Activated T-cell treated with anti-CD3 and anti-CD28 coated beads for 24 hours (primary cell): Measurements from ENCODE around the gene PCDH15.
"Not testable (repeated sequence)": the region's sequence is repeated elsewhere in the genome, so short reads cannot be mapped to it uniquely, and the experiment has no call there.

ENCODE experiments used
- DNase-seq: peaks from one replicate; pipeline ENCODE4 v3.0.0-alpha.2; 2020; ENCODE audit warnings: low read depth

The PCDH15 gene

GRCh38 chr10:53983431-53983830, 817.6 kb downstream of the PCDH15 start:
- no peak for DNase-seq

- DNase-seq, result no peak
These were observed 820.8 kb downstream of the PCDH15 start for GRCh38 chr10:53980210-53980609.

DNA sequence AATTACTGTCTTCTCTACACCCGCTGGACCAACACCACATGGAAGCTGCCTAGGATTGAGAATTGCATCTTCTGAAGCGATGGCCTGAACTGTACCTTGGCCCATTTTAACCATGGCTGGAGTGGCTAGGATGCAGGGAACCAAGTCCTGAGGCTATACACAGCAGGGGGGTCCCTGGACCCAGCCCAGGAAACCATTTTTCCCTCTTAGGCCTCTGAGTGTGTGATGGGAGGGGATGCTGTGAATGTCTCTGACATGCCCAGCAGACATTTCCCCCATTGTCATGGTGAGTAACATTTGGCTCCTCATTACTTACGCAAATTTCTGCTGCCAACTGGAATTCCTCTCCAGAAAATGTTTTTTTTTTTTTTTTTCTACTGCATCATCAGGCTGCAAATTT, 822.7 kb downstream of the PCDH15 start:
- DNase-seq, result no peak

- DNase-seq, result no peak
These were observed 823.8 kb downstream of the PCDH15 start for GRCh38 chr10:53977267-53977666.

DNA sequence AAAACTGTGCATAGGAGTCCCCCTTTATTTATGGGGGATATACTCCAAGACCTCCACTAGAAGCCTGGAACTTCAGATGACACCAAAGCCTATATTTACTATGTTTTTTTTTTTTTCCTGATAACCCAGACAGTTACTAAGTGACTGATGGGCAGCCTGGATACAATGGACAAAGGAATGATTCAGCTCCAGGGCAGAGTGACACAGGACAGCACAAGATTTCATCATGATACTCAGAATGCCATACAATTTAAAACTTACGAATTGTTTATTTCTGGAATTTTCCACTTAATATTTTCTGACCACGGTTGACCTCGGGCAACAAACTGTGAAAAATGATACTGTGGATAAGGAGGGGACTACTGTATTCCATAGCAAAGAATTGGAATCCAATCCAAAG, 843.6 kb downstream of the PCDH15 start:
- DNase-seq, result no peak

- DNase-seq, result no peak
These were observed 845.9 kb downstream of the PCDH15 start for GRCh38 chr10:53955091-53955490.

GRCh38 chr10:53952698-53953630, 848.1 kb downstream of the PCDH15 start:
- DNase-seq, result no peak

DNA sequence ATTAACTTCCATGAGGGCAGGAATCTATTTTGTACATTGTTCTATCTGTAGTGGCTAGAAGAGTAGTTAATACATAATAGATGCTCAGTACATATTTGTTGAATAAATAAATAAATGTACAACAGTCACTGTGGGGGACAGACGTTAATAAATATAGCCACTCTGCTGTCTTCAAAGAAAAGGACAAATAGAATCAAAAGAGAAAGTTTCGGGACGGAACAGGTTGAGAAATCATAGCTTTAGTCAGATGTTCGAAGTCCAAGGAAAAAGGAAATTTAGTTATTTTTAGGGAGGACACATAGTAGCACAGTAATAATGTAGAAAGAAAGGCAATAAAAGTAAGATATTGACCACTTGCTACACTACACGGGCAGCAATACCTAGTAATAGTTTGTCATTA, 861.4 kb downstream of the PCDH15 start:
- no peak for DNase-seq

GRCh38 chr10:53930648-53931047, 870.4 kb downstream of the PCDH15 start:
- DNase-seq, result no peak

GRCh38 chr10:53924051-53924700, 876.9 kb downstream of the PCDH15 start:
- not testable (repeated sequence) for DNase-seq

GRCh38 chr10:53918755-53919154, 882.3 kb downstream of the PCDH15 start:
- DNase-seq, result no peak

GRCh38 chr10:53909791-53910190, 891.2 kb downstream of the PCDH15 start:
- DNase-seq, result no peak

- no peak for DNase-seq
These were observed 896.4 kb downstream of the PCDH15 start for GRCh38 chr10:53904506-53905241.

DNA sequence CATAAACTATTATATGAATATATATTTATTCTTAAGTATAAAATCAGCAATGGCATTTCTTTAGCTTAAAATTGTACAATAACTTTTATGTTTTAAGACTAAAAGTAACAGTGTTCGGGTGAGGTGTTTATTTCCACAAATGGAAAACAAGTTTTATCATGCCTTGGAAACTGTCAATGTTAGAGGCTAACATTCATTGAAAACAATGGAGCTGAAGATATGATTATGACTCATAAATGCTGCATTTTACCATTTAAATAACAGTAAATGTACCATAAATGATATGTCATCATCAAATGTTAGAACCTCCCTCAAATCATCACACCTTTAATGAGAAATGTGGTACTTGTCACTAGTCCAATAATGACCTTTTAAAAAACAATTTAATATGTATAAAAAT, 897.3 kb downstream of the PCDH15 start:
- DNase-seq, result no peak

DNA sequence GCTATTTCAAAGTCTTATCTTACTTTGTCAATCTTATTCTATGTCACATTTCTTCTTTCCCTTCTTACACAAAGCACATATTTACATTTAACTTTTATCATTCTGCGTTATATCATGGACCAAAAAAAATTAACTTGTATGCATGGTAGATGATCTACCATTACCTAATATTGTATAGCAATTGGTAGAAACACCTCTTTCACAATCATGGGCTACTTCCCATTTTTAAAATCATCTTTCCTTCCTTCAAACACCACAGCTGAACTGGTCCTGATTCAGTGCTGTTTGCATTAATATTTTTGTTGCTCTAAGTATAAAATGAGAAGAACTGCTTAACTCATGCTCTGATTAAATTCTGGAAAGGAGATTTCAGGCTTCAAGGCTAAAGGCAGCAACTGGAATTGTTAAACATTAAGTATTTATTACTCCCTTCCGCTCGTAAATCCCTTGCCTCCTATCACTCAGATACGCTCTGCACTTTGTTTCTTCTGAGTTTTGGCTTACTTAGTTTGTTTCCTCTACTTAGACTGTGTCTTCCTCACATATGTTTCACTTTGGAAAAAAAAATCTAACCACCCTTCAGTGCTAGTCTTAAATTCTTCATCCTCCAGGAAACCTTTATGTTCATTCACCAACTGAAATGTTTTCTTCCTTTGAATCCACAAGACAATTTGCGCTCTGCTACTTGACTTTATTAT, 901.4 kb downstream of the PCDH15 start:
- no peak for DNase-seq

GRCh38 chr10:53898532-53898931, 902.5 kb downstream of the PCDH15 start:
- no peak for DNase-seq

DNA sequence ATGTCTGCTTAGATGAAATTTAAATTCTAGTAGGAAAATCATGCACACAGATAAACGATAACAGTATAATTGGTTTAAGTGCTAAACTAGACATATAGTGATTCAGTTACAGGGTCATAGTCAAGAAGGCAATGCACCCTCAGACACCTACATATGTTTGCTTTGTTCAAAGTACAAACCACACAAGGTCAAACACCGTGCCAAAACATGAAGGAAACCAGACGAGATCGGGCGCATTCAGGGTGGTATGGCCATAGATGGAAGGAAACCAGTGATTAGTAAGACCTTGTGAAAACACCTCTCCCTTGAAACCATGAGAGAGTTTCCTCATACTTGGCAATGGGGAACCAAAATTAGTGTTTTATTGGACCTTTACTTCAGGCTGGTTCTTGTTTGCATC, 906.9 kb downstream of the PCDH15 start:
- no peak for DNase-seq

DNA sequence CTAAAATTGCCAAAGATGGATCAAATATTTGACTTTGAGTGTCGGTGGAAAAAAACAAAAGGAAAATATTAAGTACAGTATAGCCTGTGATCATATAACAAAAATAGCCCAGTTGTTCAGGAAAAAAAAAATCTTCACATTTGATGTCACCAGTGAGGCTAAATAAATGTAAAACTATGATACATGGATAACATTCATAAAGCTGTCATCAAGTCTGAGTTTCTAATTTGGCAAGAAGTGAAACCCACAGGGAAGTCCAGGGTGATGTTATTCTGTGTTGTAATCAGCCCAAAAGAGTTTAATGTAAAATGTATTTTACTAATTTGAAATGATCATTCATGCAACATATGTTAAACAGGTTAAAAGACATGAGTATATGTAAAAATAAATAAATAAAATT, 908.0 kb downstream of the PCDH15 start:
- DNase-seq, result no peak

DNA sequence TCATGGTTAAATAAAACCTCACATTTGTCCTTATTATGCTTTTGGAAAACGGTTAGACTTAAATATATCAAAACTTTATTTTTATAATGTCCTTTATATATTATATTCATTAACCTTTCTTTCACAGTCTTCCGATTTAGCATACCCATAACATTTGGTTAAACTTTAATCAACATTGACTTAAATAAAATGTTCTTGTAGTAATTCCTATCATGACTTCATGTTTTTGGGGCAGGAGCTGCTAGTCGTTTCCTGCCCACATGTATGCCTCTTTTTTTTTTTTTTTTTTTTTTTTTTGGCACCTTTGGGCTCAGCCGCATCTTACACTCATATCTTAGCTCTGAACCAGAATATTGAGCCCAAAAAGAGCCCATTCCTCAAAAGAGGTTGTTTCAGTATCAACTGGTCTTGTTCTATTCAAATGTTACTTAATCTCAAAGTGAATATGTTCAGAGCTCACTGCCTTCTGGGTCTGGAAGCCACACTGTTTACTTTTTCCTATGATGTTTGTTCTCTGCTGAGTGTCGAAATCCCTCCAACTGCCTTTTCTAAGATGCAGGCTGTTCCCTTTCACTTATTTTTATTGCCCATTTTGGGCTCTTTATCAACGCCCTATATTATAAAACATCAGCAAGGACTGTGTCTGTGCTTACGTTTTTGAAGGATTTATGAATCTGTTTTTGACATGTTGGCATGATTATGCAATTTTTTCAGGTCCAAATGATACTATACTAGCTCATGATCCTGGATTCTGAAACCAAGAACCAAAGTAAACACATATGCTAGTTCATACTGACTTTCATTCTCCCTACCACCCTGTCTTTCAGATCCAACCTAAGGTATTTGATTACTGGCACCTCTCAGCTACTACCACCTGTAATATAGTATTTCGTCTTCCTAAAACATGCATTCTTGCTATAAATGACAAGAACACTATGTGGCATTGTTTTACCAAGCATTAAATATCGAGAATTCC, 914.4 kb downstream of the PCDH15 start:
- no peak for DNase-seq

GRCh38 chr10:53864846-53865245, 936.2 kb downstream of the PCDH15 start:
- no peak for DNase-seq
